Measurements from ENCODE around the gene PTX3.

PTX3 gene

GRCh38 chr3:157405457-157405856 lies 31.2 kb upstream of the PTX3 start:
- Histone ChIP-seq H3K27me3 (ENCODE audit: insufficient read depth, low read length) (no peaks in the 10 kb centered on the region), H3K4me2 (ENCODE audit: low read length) (no peak overlapping the region), H2AFZ (ENCODE audit: low read length) (no peak overlapping the region), H3F3A (ENCODE audit: insufficient read depth, low read length) (no peaks in the 10 kb centered on the region), H3K36me3 (ENCODE audit: insufficient read depth, low read length) (no peaks in the 10 kb centered on the region), H3K9ac (ENCODE audit: low read length) (no peak overlapping the region), H4K20me1 (ENCODE audit: insufficient read depth, low read length) (no peaks in the 10 kb centered on the region), H3K4me1 (ENCODE audit: insufficient read depth, low read length, severe bottlenecking) (no peaks in the 10 kb centered on the region), H3K9me2 (ENCODE audit: low read depth, low read length) (no peaks in the 10 kb centered on the region), H3K9me3 (ENCODE audit: low read length) (no peaks in the 10 kb centered on the region), H3K4me3 (ENCODE audit: low read depth, low read length, poor library complexity, severe bottlenecking) (no peak overlapping the region), H3K27ac (ENCODE audit: low read depth, low read length, poor library complexity, severe bottlenecking) (no peak overlapping the region), H3K79me2 (ENCODE audit: insufficient read depth, low read length) (no peaks in the 10 kb centered on the region)
- TF ChIP-seq EZH2 (IDR thresholded peaks at IDR 0.05; ENCODE audit: borderline replicate concordance, low read length): no peak
- TF ChIP-seq, protein P1, sequence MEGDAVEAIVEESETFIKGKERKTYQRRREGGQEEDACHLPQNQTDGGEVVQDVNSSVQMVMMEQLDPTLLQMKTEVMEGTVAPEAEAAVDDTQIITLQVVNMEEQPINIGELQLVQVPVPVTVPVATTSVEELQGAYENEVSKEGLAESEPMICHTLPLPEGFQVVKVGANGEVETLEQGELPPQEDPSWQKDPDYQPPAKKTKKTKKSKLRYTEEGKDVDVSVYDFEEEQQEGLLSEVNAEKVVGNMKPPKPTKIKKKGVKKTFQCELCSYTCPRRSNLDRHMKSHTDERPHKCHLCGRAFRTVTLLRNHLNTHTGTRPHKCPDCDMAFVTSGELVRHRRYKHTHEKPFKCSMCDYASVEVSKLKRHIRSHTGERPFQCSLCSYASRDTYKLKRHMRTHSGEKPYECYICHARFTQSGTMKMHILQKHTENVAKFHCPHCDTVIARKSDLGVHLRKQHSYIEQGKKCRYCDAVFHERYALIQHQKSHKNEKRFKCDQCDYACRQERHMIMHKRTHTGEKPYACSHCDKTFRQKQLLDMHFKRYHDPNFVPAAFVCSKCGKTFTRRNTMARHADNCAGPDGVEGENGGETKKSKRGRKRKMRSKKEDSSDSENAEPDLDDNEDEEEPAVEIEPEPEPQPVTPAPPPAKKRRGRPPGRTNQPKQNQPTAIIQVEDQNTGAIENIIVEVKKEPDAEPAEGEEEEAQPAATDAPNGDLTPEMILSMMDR (IDR thresholded peaks at IDR 0.05; ENCODE audit: low read length): no peak

DNA sequence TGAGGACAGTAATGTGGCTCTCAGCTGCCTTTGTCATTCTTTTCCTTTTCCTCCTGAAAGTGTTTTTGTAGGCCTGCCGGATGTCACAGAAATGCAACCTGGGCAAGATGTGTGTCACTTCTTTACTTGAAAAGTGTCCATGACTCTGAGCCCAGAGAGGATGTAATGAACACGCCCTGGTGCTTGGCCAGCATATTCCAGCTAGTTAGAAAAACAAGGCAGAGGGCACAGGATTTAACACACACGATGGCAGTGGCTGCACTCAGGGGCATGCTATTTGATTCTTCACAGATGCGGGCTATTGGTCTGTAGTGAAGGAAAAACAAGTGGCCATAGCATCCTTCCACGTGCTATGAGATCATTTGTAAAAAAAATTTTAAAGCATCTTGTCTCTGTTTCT lies 30.3 kb upstream of the PTX3 start:
- no peaks in the 10 kb centered on the region for H3K4me1 ChIP-seq (ENCODE audit: insufficient read depth, low read length, severe bottlenecking)
- H3K9me2 ChIP-seq (ENCODE audit: low read depth, low read length): no peaks in the 10 kb centered on the region
- TF ChIP-seq EZH2 (IDR thresholded peaks at IDR 0.05; ENCODE audit: borderline replicate concordance, low read length): no peak
- TF ChIP-seq, protein P1 (IDR thresholded peaks at IDR 0.05; ENCODE audit: low read length): no peak
- H3K9ac ChIP-seq (ENCODE audit: low read length): no peak overlapping the region
- H3K9me3 ChIP-seq (ENCODE audit: low read length): no peaks in the 10 kb centered on the region
- H3K27me3 ChIP-seq (ENCODE audit: insufficient read depth, low read length): no peaks in the 10 kb centered on the region
- H3K79me2 ChIP-seq (ENCODE audit: insufficient read depth, low read length): no peaks in the 10 kb centered on the region
- H4K20me1 ChIP-seq (ENCODE audit: insufficient read depth, low read length): no peaks in the 10 kb centered on the region
- no peaks in the 10 kb centered on the region for H3F3A ChIP-seq (ENCODE audit: insufficient read depth, low read length)
- H3K4me2 ChIP-seq (ENCODE audit: low read length): no peak overlapping the region
- H3K4me3 ChIP-seq (ENCODE audit: low read depth, low read length, poor library complexity, severe bottlenecking): no peak overlapping the region
- no peak overlapping the region for H2AFZ ChIP-seq (ENCODE audit: low read length)
- no peak overlapping the region for H3K27ac ChIP-seq (ENCODE audit: low read depth, low read length, poor library complexity, severe bottlenecking)
- H3K36me3 ChIP-seq (ENCODE audit: insufficient read depth, low read length): no peaks in the 10 kb centered on the region

DNA sequence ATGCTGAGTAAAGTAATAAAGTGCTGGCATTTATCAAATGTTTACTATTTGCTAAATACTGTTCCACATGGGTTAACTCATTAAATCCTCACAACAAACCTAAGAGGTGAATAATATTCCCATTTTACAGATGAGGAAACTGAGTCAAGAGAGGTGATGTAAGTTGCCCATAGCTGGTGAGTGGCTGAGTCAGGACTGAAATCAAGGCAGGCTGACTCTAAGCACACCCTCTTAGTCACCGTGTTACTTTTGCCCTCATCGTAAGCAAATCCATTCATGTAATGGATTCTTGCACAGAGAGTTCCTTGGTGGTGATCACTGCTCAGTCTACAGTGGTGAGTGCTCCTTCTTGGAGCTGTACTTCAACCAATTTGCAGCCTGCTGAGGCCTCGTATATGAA lies 28.9 kb upstream of the PTX3 start:
- Histone ChIP-seq H3K9ac (ENCODE audit: low read length) (no peak overlapping the region), H3K4me3 (ENCODE audit: low read depth, low read length, poor library complexity, severe bottlenecking) (no peak overlapping the region), H3K4me1 (ENCODE audit: insufficient read depth, low read length, severe bottlenecking) (no peaks in the 10 kb centered on the region), H3K9me3 (ENCODE audit: low read length) (no peaks in the 10 kb centered on the region), H2AFZ (ENCODE audit: low read length) (no peak overlapping the region), H4K20me1 (ENCODE audit: insufficient read depth, low read length) (no peaks in the 10 kb centered on the region), H3K79me2 (ENCODE audit: insufficient read depth, low read length) (no peaks in the 10 kb centered on the region), H3K27me3 (ENCODE audit: insufficient read depth, low read length) (no peaks in the 10 kb centered on the region), H3F3A (ENCODE audit: insufficient read depth, low read length) (no peaks in the 10 kb centered on the region), H3K36me3 (ENCODE audit: insufficient read depth, low read length) (no peaks in the 10 kb centered on the region), H3K4me2 (ENCODE audit: low read length) (no peak overlapping the region), H3K9me2 (ENCODE audit: low read depth, low read length) (no peaks in the 10 kb centered on the region), H3K27ac (ENCODE audit: low read depth, low read length, poor library complexity, severe bottlenecking) (no peak overlapping the region)
- no peak for TF ChIP-seq EZH2 (IDR thresholded peaks at IDR 0.05; ENCODE audit: borderline replicate concordance, low read length)
- TF ChIP-seq, protein P1 (IDR thresholded peaks at IDR 0.05; ENCODE audit: low read length): no peak

All from OCI-LY1 (cell line).